Lower leg skin (tissue), 4 donors: ENCODE results near the gene TRPM2. TPM values are rescaled to one million over a fixed set of nuclear protein-coding genes. Genes with fewer than 3 reads are reported as not detected.

Experiments
- DNase-seq, 2 donors: peaks; one replicate each; pipeline ENCODE4 v3.0.0-alpha.2; 2019; ENCODE audit warnings: low spot score in 2 of 2
- H3K4me3 ChIP-seq: fragments of 200-600 bp; sonication (generic); 2 replicates; pipeline ENCODE4 v1.5.1; 2017; ENCODE audit warnings: mild to moderate bottlenecking, low read depth; ENCODE audit not compliant: poor library complexity, severe bottlenecking
- CTCF ChIP-seq, 3 donors: fragments of 450-650 bp; IDR thresholded peaks; one replicate each; pipeline ENCODE4 v1.5.1; 2016; ENCODE audit warnings: antibody characterized with exemption in 3 of 3, mild to moderate bottlenecking in 3 of 3, moderate library complexity in 2 of 3
- POLR2A ChIP-seq, 2 donors: fragments of 450-650 bp; IDR thresholded peaks; one replicate each; pipeline ENCODE4 v1.6.1; 2016 to 2017; ENCODE audit warnings: antibody characterized with exemption in 2 of 2, mild to moderate bottlenecking in 1 of 2, moderate library complexity in 1 of 2
- WGBS, 2 donors: methylation state at CpG; one replicate each; pipeline ENCODE4 v1.1.5; 2018; 5-methylcytosine and 5-hydroxymethylcytosine counted together
- intact Hi-C: fragments of 100-400 bp; cut with DNase I; formaldehyde crosslinking; loops from one replicate; pipeline ENCODE4 v1.15.0; 2023; ENCODE audit warnings: low total_unique reads
- total RNA-seq, 4 donors: library from RNA; depleted of rRNA; stranded (reverse); fragments of >200 nt; gene quantifications; one replicate each; pipeline ENCODE4 v1.1.0, GENCODE V29; 2016

Gene TRPM2
- total RNA-seq, 4 donors from 2014 or later: 1.9 to 9.4 (median 2.2) TPM

- TF ChIP-seq POLR2A (IDR thresholded peaks at IDR 0.05) (no peak), CTCF (IDR thresholded peaks at IDR 0.05) (no peak)
- H3K4me3 ChIP-seq: no peak overlapping the region
- 78 to 83% methylated on average over 36 to 37 of the region's 37 CpGs for WGBS, 2 donors
- intact Hi-C loops: no loop called here
- DNase-seq: peak in 1 of 2 donors; percentile 67
Observed at GRCh38 chr21:44405948-44406872, 52.8 kb downstream of the TRPM2 start.

- no peak overlapping the region for H3K4me3 ChIP-seq
- DNase-seq: no peak
- TF ChIP-seq POLR2A (IDR thresholded peaks at IDR 0.05): no peak
- no peak for TF ChIP-seq CTCF (IDR thresholded peaks at IDR 0.05)
- WGBS, 2 donors: 80 to 90% methylated on average over 8 of the region's 8 CpGs
- intact Hi-C loops: no loop called here
Observed at GRCh38 chr21:44406953-44407352, 53.5 kb downstream of the TRPM2 start.

GRCh38 chr21:44407493-44407892 is 54.1 kb downstream of the TRPM2 start:
- WGBS, 2 donors: 68% methylated on average over 7 of the region's 7 CpGs
- intact Hi-C loops: no loop called here
- no peak overlapping the region for H3K4me3 ChIP-seq
- no peak for DNase-seq
- no peak for TF ChIP-seq POLR2A (IDR thresholded peaks at IDR 0.05)
- TF ChIP-seq CTCF (IDR thresholded peaks at IDR 0.05): no peak

GRCh38 chr21:44408226-44408625 is 54.8 kb downstream of the TRPM2 start:
- DNase-seq: no peak
- no peak overlapping the region for H3K4me3 ChIP-seq
- TF ChIP-seq CTCF (IDR thresholded peaks at IDR 0.05) (no peak), POLR2A (IDR thresholded peaks at IDR 0.05) (no peak)
- intact Hi-C loops: no loop called here
- WGBS, 2 donors: 91 to 93% methylated on average over 15 of the region's 15 CpGs

GRCh38 chr21:44413566-44414290 is 60.3 kb downstream of the TRPM2 start:
- TF ChIP-seq POLR2A (IDR thresholded peaks at IDR 0.05) (no peak), CTCF (IDR thresholded peaks at IDR 0.05) (no peak)
- H3K4me3 ChIP-seq: no peak overlapping the region
- WGBS, 2 donors: 92 to 94% methylated on average over 20 to 27 of the region's 27 CpGs
- intact Hi-C loops: no loop called here
- DNase-seq: peak in 1 of 2 donors; percentile 75
